SK-N-SH treated with all-trans-retinoic acid at 6 μM for 48 hours (cell line): Measurements from ENCODE around the gene TECRL.

Source experiments
- ARNTL ChIP-seq: fragments of 450-650 bp; formaldehyde crosslinking; IDR thresholded peaks from 2 replicates; pipeline ENCODE4 v1.5.0; 2020; ENCODE audit warnings: low read depth, mild to moderate bottlenecking, moderate library complexity, borderline replicate concordance
- BACH2 ChIP-seq: fragments of 250-450 bp; sonication (Bioruptor Pico); IDR thresholded peaks from 2 replicates; pipeline ENCODE4 v1.9.0; 2021; ENCODE audit warnings: mild to moderate bottlenecking, borderline replicate concordance
- GLIS3 ChIP-seq: fragments of 250-450 bp; sonication (Bioruptor Pico); IDR thresholded peaks from 2 replicates; pipeline ENCODE4 v1.5.0; 2020; ENCODE audit warnings: mild to moderate bottlenecking, moderate library complexity
- PATZ1 ChIP-seq: fragments of 250-450 bp; sonication (Bioruptor Pico); IDR thresholded peaks from 2 replicates; pipeline ENCODE4 v1.8.0; 2020; ENCODE audit warnings: mild to moderate bottlenecking, moderate library complexity, borderline replicate concordance
- POU6F1 ChIP-seq: fragments of 250-450 bp; sonication (Bioruptor Pico); IDR thresholded peaks from 2 replicates; pipeline ENCODE4 v1.8.0; 2021; ENCODE audit warnings: low read depth, mild to moderate bottlenecking, moderate library complexity, borderline replicate concordance
- PPARA ChIP-seq: fragments of 250-450 bp; sonication (Bioruptor Pico); IDR thresholded peaks from 2 replicates; pipeline ENCODE4 v1.5.0; 2020; ENCODE audit warnings: mild to moderate bottlenecking, borderline replicate concordance
- RARB ChIP-seq: fragments of 250-450 bp; sonication (Bioruptor Pico); IDR thresholded peaks from 2 replicates; pipeline ENCODE4 v1.8.0; 2021; ENCODE audit warnings: mild to moderate bottlenecking, moderate library complexity
- SNAI2 ChIP-seq: fragments of 250-450 bp; sonication (Bioruptor Pico); IDR thresholded peaks from 2 replicates; pipeline ENCODE4 v1.5.0; 2020; ENCODE audit warnings: mild to moderate bottlenecking, moderate library complexity
- ZFP3 ChIP-seq: fragments of 250-450 bp; sonication (Bioruptor Pico); IDR thresholded peaks from 2 replicates; pipeline ENCODE4 v1.5.0; 2020; ENCODE audit warnings: mild to moderate bottlenecking, moderate library complexity
- ZFP30 ChIP-seq: fragments of 450-650 bp; formaldehyde crosslinking; IDR thresholded peaks from 2 replicates; pipeline ENCODE4 v1.5.0; 2022; ENCODE audit warnings: mild to moderate bottlenecking, moderate library complexity

- TF ChIP-seq ZFP30 (CRISPR knock-in tag): no peak
- TF ChIP-seq BACH2: no peak
- TF ChIP-seq PPARA (CRISPR knock-in tag): no peak
- TF ChIP-seq RARB: no peak
- TF ChIP-seq POU6F1: no peak
- TF ChIP-seq ZFP3 (CRISPR knock-in tag): no peak
- no peak for TF ChIP-seq GLIS3
- no peak for TF ChIP-seq PATZ1 (CRISPR knock-in tag)
- TF ChIP-seq ARNTL (CRISPR knock-in tag): no peak
- TF ChIP-seq SNAI2 (CRISPR knock-in tag): no peak
Observed at GRCh38 chr4:64417974-64418373, 8.7 kb upstream of the TECRL start.
